ENCODE measurements around the gene NTM. TPM values are rescaled to one million over a fixed set of nuclear protein-coding genes. Genes with fewer than 3 reads are reported as not detected.

Gene NTM
- total and polyA plus RNA-seq, 2 donors (not counting 3 experiments of a cell fraction or from before 2014, with no cell fraction given), result 1.00 to 1.1 TPM

DNA sequence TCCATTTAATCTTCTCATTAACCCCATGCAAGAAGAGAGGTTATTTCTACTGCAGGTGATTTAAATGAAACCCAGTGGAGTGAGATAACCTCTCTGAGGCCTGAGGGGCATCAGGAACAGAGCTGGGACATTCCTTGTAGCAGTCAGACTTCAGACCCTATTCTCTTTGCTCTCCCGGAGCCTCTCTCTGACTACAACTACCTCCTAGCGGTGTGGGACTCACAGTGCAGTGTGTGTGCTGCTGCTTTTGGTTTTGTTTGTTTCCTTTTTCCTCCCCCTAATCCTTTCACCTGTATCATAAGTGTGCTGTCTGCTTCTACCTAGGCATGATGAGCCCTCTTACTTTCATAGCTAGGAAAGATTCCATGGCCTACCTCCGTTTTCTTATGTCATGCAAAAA, 769.6 kb downstream of the NTM start:
- dilution Hi-C loops (cut with MboI; ENCODE audit: extremely low pct_ligation_motif_present, low sequenced_read_pairs) (no loop called here), intact Hi-C loops (cut with micrococcal nuclease) (no loop called here)
- no peaks in the 10 kb centered on the region for H3K4me1 ChIP-seq (ENCODE audit: control insufficient read depth, extremely low read depth, insufficient read depth, low read length)
- TF ChIP-seq, protein P1, sequence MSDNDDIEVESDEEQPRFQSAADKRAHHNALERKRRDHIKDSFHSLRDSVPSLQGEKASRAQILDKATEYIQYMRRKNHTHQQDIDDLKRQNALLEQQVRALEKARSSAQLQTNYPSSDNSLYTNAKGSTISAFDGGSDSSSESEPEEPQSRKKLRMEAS (IDR thresholded peaks at IDR 0.05; ENCODE audit: insufficient read depth, insufficient read length), result no peak
- no peak for TF ChIP-seq JUN (IDR thresholded peaks at IDR 0.05; ENCODE audit: borderline replicate concordance, insufficient read depth, insufficient read length, low read depth)
- TF ChIP-seq POLR2AphosphoS5 (IDR thresholded peaks at IDR 0.05; ENCODE audit: insufficient read depth, low read depth, low read length), result no peak
- TF ChIP-seq, protein P2, sequence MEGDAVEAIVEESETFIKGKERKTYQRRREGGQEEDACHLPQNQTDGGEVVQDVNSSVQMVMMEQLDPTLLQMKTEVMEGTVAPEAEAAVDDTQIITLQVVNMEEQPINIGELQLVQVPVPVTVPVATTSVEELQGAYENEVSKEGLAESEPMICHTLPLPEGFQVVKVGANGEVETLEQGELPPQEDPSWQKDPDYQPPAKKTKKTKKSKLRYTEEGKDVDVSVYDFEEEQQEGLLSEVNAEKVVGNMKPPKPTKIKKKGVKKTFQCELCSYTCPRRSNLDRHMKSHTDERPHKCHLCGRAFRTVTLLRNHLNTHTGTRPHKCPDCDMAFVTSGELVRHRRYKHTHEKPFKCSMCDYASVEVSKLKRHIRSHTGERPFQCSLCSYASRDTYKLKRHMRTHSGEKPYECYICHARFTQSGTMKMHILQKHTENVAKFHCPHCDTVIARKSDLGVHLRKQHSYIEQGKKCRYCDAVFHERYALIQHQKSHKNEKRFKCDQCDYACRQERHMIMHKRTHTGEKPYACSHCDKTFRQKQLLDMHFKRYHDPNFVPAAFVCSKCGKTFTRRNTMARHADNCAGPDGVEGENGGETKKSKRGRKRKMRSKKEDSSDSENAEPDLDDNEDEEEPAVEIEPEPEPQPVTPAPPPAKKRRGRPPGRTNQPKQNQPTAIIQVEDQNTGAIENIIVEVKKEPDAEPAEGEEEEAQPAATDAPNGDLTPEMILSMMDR (IDR thresholded peaks at IDR 0.05; ENCODE audit: extremely low read depth in 1 of 2, insufficient read depth in 1 of 2, low read depth in 1 of 2, low read length in 2 of 2), result no peak
- no peak for TF ChIP-seq POLR2A (IDR thresholded peaks at IDR 0.05; ENCODE audit: low read depth, low read length)
- TF ChIP-seq GATA2 (IDR thresholded peaks at IDR 0.05; ENCODE audit: insufficient read depth, insufficient read length, low read depth, low read length), result no peak
- no peak for TF ChIP-seq MYC (IDR thresholded peaks at IDR 0.05; ENCODE audit: low read depth, low read length)
- TF ChIP-seq FOS (IDR thresholded peaks at IDR 0.05; ENCODE audit: borderline replicate concordance, insufficient read depth, low read length), result no peak
- TF ChIP-seq EZH2 (IDR thresholded peaks at IDR 0.05; ENCODE audit: borderline replicate concordance, low read depth, low read length, severe bottlenecking), result no peak
- no peak overlapping the region for H3K27ac ChIP-seq (ENCODE audit: insufficient read depth, low read depth, low read length)
- no peaks in the 10 kb centered on the region for H3K27me3 ChIP-seq (ENCODE audit: control insufficient read depth in 2 of 2, insufficient read depth in 2 of 2, low read length in 2 of 2)
- no peak overlapping the region for H3K9ac ChIP-seq (replicated peaks; ENCODE audit: extremely low read depth, insufficient read depth, low read length)
- FAIRE-seq, result no peak
- no TSS peak for BruUV-seq (replicated peaks)
- H3K79me2 ChIP-seq (ENCODE audit: control insufficient read depth, insufficient read depth, low read length), result no peaks in the 10 kb centered on the region
- H3K4me3 ChIP-seq (replicated peaks in 1 of 3; ENCODE audit: insufficient read depth in 1 of 3, low read depth in 1 of 3, low read length in 3 of 3), result no peak overlapping the region
- POLR2A ChIA-PET, result no interaction called here
- H3K4me2 ChIP-seq (ENCODE audit: insufficient read depth, low read length), result no peak overlapping the region
- H4K20me1 ChIP-seq (replicated peaks; ENCODE audit: control insufficient read depth, extremely low read depth, insufficient read depth, low read length), result no peaks in the 10 kb centered on the region
- H3K9me3 ChIP-seq (replicated peaks; ENCODE audit: control insufficient read depth, insufficient read depth, low read length), result no peaks in the 10 kb centered on the region
- no peaks in the 10 kb centered on the region for H3K9me1 ChIP-seq (replicated peaks; ENCODE audit: control insufficient read depth, extremely low read depth, insufficient read depth, low read length)
- CTCF ChIA-PET, result interaction anchor here (1.1 kb wide), 1 partner anchor 445 kb away, joined by 3 read pairs; no protein-coding TSS in a partner anchor
- no peaks in the 10 kb centered on the region for H3K36me3 ChIP-seq (ENCODE audit: control insufficient read depth in 2 of 2, extremely low read depth in 1 of 2, insufficient read depth in 2 of 2, low read length in 2 of 2)
- no peak for DNase-seq (ENCODE audit: low read depth, low spot score)
- no peak overlapping the region for H2AFZ ChIP-seq (ENCODE audit: low read depth, low read length)

All from endothelial cell of umbilical vein (primary cell).